Tibial nerve (tissue), 4 donors: Measurements from ENCODE around the gene ASTN2.

Experiments
- CTCF ChIP-seq, 5 experiments: fragments of 200-600 bp in 3 of 5; fragments of 450-650 bp in 2 of 5; sonication (generic) in 3 of 5; IDR thresholded peaks; one replicate each; pipeline ENCODE4 v1.5.1; 2016 to 2019; ENCODE audit warnings: antibody characterized with exemption in 5 of 5, mild to moderate bottlenecking in 3 of 5, moderate library complexity in 2 of 5
- EP300 ChIP-seq, 2 donors: sonication (generic); formaldehyde crosslinking; IDR thresholded peaks; one replicate each; pipeline ENCODE4 v1.6.1; 2017; ENCODE audit warnings: antibody characterized with exemption in 2 of 2, mild to moderate bottlenecking in 1 of 2
- POLR2A ChIP-seq, 2 donors: fragments of 450-650 bp; IDR thresholded peaks; one replicate each; pipeline ENCODE4 v1.6.1; 2017; ENCODE audit warnings: antibody characterized with exemption in 2 of 2, mild to moderate bottlenecking in 2 of 2, moderate library complexity in 2 of 2

- TF ChIP-seq POLR2A (IDR thresholded peaks at IDR 0.05) (no peak), CTCF (IDR thresholded peaks at IDR 0.05) (no peak), EP300 (IDR thresholded peaks at IDR 0.05) (no peak)
Observed at GRCh38 chr9:117114768-117115167, 300.1 kb downstream of the ASTN2 start.
